ENCODE results near the gene ADCY5.

ADCY5 gene

DNA sequence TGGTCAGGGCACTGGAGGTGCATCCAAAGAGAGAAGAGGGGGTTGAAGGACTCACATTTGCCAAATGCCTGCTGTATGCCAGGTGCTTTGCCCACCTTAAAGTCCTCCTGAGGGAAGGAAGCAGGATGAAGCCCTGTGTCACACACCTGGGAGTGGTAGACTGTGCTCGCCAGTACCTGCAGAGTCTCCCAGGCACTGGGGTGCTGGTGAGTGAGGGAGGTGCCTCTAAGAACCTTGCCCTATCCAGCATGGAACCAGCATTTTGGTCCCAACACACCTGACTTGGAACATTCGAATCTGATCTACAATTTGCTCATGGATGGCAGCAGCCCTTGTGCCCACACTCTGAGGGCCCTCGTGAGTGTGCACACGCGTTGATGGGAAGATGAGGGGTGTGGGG lies 170.4 kb downstream of the ADCY5 start:
- Histone ChIP-seq H3K27ac (no peak overlapping the region), H3K4me3 (no peak overlapping the region)
- DNase-seq (ENCODE audit: low spot score), result no peak
- TF ChIP-seq, protein P1, sequence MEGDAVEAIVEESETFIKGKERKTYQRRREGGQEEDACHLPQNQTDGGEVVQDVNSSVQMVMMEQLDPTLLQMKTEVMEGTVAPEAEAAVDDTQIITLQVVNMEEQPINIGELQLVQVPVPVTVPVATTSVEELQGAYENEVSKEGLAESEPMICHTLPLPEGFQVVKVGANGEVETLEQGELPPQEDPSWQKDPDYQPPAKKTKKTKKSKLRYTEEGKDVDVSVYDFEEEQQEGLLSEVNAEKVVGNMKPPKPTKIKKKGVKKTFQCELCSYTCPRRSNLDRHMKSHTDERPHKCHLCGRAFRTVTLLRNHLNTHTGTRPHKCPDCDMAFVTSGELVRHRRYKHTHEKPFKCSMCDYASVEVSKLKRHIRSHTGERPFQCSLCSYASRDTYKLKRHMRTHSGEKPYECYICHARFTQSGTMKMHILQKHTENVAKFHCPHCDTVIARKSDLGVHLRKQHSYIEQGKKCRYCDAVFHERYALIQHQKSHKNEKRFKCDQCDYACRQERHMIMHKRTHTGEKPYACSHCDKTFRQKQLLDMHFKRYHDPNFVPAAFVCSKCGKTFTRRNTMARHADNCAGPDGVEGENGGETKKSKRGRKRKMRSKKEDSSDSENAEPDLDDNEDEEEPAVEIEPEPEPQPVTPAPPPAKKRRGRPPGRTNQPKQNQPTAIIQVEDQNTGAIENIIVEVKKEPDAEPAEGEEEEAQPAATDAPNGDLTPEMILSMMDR (IDR thresholded peaks at IDR 0.05), result no peak

DNA sequence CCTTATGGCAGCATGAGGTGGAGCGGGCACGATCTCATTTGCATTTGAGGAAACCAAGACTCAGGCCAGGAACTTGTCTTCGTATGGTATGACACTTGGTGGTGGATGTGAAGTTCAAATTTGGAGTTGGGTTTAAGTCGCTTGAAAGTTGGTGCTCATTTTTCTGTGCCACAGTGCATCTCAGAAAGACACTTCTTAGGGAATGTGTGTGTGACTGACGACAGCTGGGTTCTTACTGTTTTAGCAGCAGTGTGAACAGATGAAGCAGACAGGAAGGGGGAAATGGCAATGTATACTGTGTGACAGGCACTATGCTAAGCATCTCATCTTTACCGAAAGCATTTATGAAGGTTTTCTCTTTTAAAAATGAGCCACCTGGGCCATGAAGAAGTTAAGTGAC lies 171.8 kb downstream of the ADCY5 start:
- TF ChIP-seq, protein P1 (IDR thresholded peaks at IDR 0.05), result no peak
- no peak overlapping the region for H3K27ac ChIP-seq
- DNase-seq (ENCODE audit: low spot score), result no peak

DNA sequence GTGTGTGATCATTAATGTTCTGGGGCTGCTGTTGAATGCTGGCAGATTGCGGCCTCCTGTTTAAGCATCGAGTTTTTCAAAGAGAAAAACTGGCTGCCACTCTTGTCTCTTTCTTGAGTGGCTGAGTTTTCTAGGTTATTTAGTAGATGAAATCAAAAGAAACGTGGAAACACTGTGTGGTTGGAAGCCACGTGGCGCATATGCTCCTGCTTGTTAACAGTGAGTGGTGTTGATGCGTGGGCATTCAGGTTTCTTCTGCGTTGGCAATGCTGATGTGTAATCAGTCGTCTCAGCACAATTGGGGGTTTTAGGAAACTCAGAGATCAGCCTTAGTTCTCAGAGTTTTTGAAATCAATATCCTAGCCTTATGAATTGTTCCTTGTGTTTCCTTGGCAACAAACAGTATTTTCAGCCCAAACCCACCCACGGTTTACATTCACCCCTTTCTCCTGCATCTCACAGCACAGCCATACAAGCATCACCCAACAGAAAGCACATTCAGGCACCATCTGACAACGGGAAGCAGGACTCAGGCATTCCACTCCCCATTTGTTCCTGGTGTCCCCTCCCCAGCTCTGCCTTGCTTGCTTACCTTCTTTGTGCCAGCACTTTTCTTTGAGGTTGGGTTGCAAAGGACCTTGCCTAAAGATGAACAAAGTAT lies 172.4 kb downstream of the ADCY5 start:
- TF ChIP-seq, protein P1 (IDR thresholded peaks at IDR 0.05), result no peak
- Histone ChIP-seq H3K4me3 (no peak overlapping the region), H3K27ac (no peak overlapping the region)
- no peak for DNase-seq (ENCODE audit: low spot score)

More for the DNA sequence above, 171.8 kb downstream of the ADCY5 start:
- H3K4me3 ChIP-seq, result no peak overlapping the region

DNA sequence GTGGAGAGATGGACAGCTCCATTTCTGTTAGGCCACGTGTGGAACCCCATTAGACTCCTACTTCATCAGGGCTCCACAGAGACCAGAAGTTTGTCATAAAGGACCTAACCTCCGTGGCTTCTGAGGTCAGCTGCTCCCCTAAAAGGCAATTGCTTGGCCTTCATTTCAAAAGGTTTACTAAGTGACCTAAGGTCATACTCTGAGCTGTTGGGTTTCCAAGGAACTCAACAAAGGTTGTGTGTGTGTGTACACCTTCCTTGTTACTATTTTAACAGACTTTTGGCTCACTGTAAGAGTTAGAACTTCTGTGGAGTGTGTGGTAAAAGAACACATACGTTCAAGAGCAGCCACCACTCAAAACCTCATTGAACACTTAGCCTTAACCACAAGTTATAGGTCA lies 173.2 kb downstream of the ADCY5 start:
- TF ChIP-seq, protein P1 (IDR thresholded peaks at IDR 0.05), result no peak
- DNase-seq (ENCODE audit: low spot score), result no peak
- no peak overlapping the region for H3K4me3 ChIP-seq
- H3K27ac ChIP-seq, result no peak overlapping the region

DNA sequence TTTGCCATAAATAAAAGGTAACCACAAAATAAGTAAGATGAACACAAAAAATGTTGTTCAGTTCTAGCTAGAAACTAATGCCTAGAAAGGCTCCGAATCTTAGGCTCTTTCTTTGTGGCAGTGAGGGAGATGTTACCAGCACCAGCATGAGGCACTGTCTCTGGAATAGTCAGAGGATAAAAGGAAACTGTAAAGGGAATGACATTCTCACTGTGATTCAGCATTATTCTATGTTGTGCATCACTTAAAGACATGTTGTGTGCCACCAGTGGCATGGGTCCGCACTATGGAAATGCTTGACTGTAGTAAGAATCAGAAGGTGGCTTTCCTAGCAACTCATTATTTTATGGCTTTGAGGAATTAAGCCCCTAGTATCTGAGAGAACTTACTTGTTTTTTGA lies 176.3 kb downstream of the ADCY5 start:
- Histone ChIP-seq H3K27ac (no peak overlapping the region), H3K4me3 (no peak overlapping the region)
- TF ChIP-seq, protein P1 (IDR thresholded peaks at IDR 0.05), result no peak
- no peak for DNase-seq (ENCODE audit: low spot score)

DNA sequence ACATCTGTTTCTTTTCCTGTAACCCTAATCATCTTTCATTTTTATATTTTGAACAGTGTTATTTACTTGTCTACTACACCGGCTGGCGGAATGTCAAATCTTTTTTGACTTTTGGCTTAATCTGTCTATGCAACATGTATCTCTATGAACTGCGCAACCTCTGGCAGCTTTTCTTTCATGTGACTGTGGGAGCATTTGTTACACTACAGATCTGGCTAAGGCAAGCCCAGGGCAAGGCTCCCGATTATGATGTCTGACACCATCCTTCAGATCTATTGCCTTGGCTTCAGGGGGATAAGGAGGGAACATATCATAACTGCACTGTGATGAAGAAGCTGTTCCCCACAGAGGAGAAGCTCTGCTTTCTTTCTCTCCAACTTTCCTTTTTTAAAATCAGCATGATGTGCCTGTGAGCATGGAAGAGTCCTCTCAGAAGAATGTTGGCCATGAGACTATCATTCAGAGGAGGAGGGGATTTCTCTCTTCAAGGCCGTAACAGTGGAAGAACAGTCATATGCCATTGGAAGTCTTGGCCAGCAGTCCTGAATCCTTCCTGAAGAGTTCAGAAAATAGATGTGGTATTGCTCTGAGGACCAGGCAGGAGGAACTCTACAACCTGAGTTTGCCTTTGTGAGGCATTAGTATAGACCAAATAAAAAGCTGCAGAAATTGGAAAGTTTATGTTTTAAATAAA lies 177.3 kb downstream of the ADCY5 start:
- TF ChIP-seq, protein P1 (IDR thresholded peaks at IDR 0.05), result no peak
- H3K4me3 ChIP-seq, result no peak overlapping the region
- no peak overlapping the region for H3K27ac ChIP-seq
- DNase-seq (ENCODE audit: low spot score), result no peak

DNA sequence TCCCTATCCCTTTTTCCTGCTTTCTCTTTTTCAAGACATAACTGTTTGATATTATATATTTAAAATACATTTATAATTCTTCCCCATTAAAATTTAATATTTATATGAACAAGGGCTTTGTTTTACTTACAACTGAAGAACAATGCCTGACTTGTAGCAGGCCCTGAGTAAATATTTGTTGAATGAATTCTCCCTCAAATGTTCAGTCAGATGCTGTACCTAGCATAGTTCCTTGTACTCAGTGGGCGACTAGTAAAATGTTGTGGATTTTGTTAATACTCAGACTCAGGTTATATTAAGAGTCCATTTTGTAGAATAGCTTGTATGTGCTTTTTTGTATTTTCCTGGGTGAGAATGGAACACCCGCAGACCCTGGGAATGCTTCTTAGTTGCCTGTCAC lies 178.1 kb downstream of the ADCY5 start:
- Histone ChIP-seq H3K4me3 (no peak overlapping the region), H3K27ac (no peak overlapping the region)
- DNase-seq (ENCODE audit: low spot score), result no peak
- TF ChIP-seq, protein P1 (IDR thresholded peaks at IDR 0.05), result no peak

Measured in coronary artery (tissue), 2 donors.